ENCODE data around the gene HMGCS2. TPM values are rescaled to one million over a fixed set of nuclear protein-coding genes. Genes with fewer than 3 reads are reported as not detected.
"Not testable (repeated sequence)": the region's sequence is repeated elsewhere in the genome, so short reads cannot be mapped to it uniquely, and the experiment has no call there.

Gene HMGCS2
- total RNA-seq, 1 donor from 2014 or later, result not detected

GRCh38 chr1:119799599-119800177 lies 31.0 kb upstream of the HMGCS2 start:
- H3K27ac Mint-ChIP-seq, result no peak overlapping the region
- no peak for DNase-seq (ENCODE audit: low spot score)

GRCh38 chr1:119799003-119799402 lies 30.3 kb upstream of the HMGCS2 start:
- Mint-ChIP-seq H3K4me3 (ENCODE audit: low read depth) (no peak overlapping the region), H3K36me3 (ENCODE audit: low read depth) (no peaks in the 10 kb centered on the region), H3K27me3 (ENCODE audit: low read depth) (peaks cover 9% of the 10 kb centered on the region), H3K9me3 (no peaks in the 10 kb centered on the region), H3K27ac (no peak overlapping the region), H3K4me1 (ENCODE audit: low read depth) (no peaks in the 10 kb centered on the region)
- no peak for DNase-seq (ENCODE audit: low spot score)
- intact Hi-C loops (cut with micrococcal nuclease), result no loop called here

More at GRCh38 chr1:119799599-119800177, 31.0 kb upstream of the HMGCS2 start:
- H3K4me3 Mint-ChIP-seq (ENCODE audit: low read depth), result no peak overlapping the region
- intact Hi-C loops (cut with micrococcal nuclease), result no loop called here
- no peaks in the 10 kb centered on the region for H3K4me1 Mint-ChIP-seq (ENCODE audit: low read depth)
- peaks cover 14% of the 10 kb centered on the region for H3K27me3 Mint-ChIP-seq (ENCODE audit: low read depth)
- no peaks in the 10 kb centered on the region for H3K36me3 Mint-ChIP-seq (ENCODE audit: low read depth)
- H3K9me3 Mint-ChIP-seq, result no peaks in the 10 kb centered on the region

GRCh38 chr1:119797606-119798005 lies 28.9 kb upstream of the HMGCS2 start:
- no peak for DNase-seq (ENCODE audit: low spot score)
- H3K36me3 Mint-ChIP-seq (ENCODE audit: low read depth), result no peaks in the 10 kb centered on the region
- intact Hi-C loops (cut with micrococcal nuclease), result no loop called here
- no peaks in the 10 kb centered on the region for H3K9me3 Mint-ChIP-seq
- H3K27me3 Mint-ChIP-seq (ENCODE audit: low read depth), result peaks cover under 1% of the 10 kb centered on the region
- no peak overlapping the region for H3K4me3 Mint-ChIP-seq (ENCODE audit: low read depth)
- H3K27ac Mint-ChIP-seq, result no peak overlapping the region
- no peaks in the 10 kb centered on the region for H3K4me1 Mint-ChIP-seq (ENCODE audit: low read depth)

- H3K4me1 Mint-ChIP-seq (ENCODE audit: low read depth), result no peaks in the 10 kb centered on the region
- H3K4me3 Mint-ChIP-seq (ENCODE audit: low read depth), result no peak overlapping the region
- no peak overlapping the region for H3K27ac Mint-ChIP-seq
- DNase-seq (ENCODE audit: low spot score), result no peak
- H3K27me3 Mint-ChIP-seq (ENCODE audit: low read depth), result no peaks in the 10 kb centered on the region
- no peaks in the 10 kb centered on the region for H3K9me3 Mint-ChIP-seq
- intact Hi-C loops (cut with micrococcal nuclease), result no loop called here
- H3K36me3 Mint-ChIP-seq (ENCODE audit: low read depth), result no peaks in the 10 kb centered on the region
Observed at GRCh38 chr1:119797162-119797561, 28.5 kb upstream of the HMGCS2 start.

- H3K27me3 Mint-ChIP-seq (ENCODE audit: low read depth), result no peaks in the 10 kb centered on the region
- H3K4me3 Mint-ChIP-seq (ENCODE audit: low read depth), result no peak overlapping the region
- intact Hi-C loops (cut with micrococcal nuclease), result no loop called here
- no peaks in the 10 kb centered on the region for H3K4me1 Mint-ChIP-seq (ENCODE audit: low read depth)
- no peak overlapping the region for H3K27ac Mint-ChIP-seq
- DNase-seq (ENCODE audit: low spot score), result no peak
- H3K9me3 Mint-ChIP-seq, result no peaks in the 10 kb centered on the region
- no peaks in the 10 kb centered on the region for H3K36me3 Mint-ChIP-seq (ENCODE audit: low read depth)
Observed at GRCh38 chr1:119795261-119796200, 26.8 kb upstream of the HMGCS2 start.

GRCh38 chr1:119794876-119795240 lies 26.2 kb upstream of the HMGCS2 start:
- DNase-seq (ENCODE audit: low spot score), result no peak
- intact Hi-C loops (cut with micrococcal nuclease), result no loop called here
- H3K27ac Mint-ChIP-seq, result no peak overlapping the region
- H3K36me3 Mint-ChIP-seq (ENCODE audit: low read depth), result no peaks in the 10 kb centered on the region
- no peaks in the 10 kb centered on the region for H3K9me3 Mint-ChIP-seq
- no peaks in the 10 kb centered on the region for H3K27me3 Mint-ChIP-seq (ENCODE audit: low read depth)
- H3K4me1 Mint-ChIP-seq (ENCODE audit: low read depth), result no peaks in the 10 kb centered on the region
- no peak overlapping the region for H3K4me3 Mint-ChIP-seq (ENCODE audit: low read depth)

GRCh38 chr1:119794230-119794875 lies 25.6 kb upstream of the HMGCS2 start:
- H3K36me3 Mint-ChIP-seq (ENCODE audit: low read depth), result no peaks in the 10 kb centered on the region
- H3K27ac Mint-ChIP-seq, result no peak overlapping the region
- H3K27me3 Mint-ChIP-seq (ENCODE audit: low read depth), result no peaks in the 10 kb centered on the region
- H3K4me1 Mint-ChIP-seq (ENCODE audit: low read depth), result no peaks in the 10 kb centered on the region
- no peaks in the 10 kb centered on the region for H3K9me3 Mint-ChIP-seq
- DNase-seq (ENCODE audit: low spot score), result no peak
- intact Hi-C loops (cut with micrococcal nuclease), result no loop called here
- no peak overlapping the region for H3K4me3 Mint-ChIP-seq (ENCODE audit: low read depth)

- H3K36me3 Mint-ChIP-seq (ENCODE audit: low read depth), result no peaks in the 10 kb centered on the region
- peaks cover 9% of the 10 kb centered on the region for H3K4me1 Mint-ChIP-seq (ENCODE audit: low read depth)
- no peak for DNase-seq (ENCODE audit: low spot score)
- no peak overlapping the region for H3K4me3 Mint-ChIP-seq (ENCODE audit: low read depth)
- H3K27me3 Mint-ChIP-seq (ENCODE audit: low read depth), result peaks cover 2% of the 10 kb centered on the region
- intact Hi-C loops (cut with micrococcal nuclease), result no loop called here
- no peak overlapping the region for H3K27ac Mint-ChIP-seq
- no peaks in the 10 kb centered on the region for H3K9me3 Mint-ChIP-seq
Observed at GRCh38 chr1:119791377-119791776, 22.7 kb upstream of the HMGCS2 start.

- intact Hi-C loops (cut with micrococcal nuclease), result no loop called here
Observed at GRCh38 chr1:119790451-119791198, 21.9 kb upstream of the HMGCS2 start.

GRCh38 chr1:119787776-119788175 lies 19.1 kb upstream of the HMGCS2 start:
- no peaks in the 10 kb centered on the region for H3K9me3 Mint-ChIP-seq
- H3K4me1 Mint-ChIP-seq (ENCODE audit: low read depth), result peaks cover 27% of the 10 kb centered on the region
- peaks cover 21% of the 10 kb centered on the region for H3K27me3 Mint-ChIP-seq (ENCODE audit: low read depth)
- no peak overlapping the region for H3K4me3 Mint-ChIP-seq (ENCODE audit: low read depth)
- no peaks in the 10 kb centered on the region for H3K36me3 Mint-ChIP-seq (ENCODE audit: low read depth)
- intact Hi-C loops (cut with micrococcal nuclease), result no loop called here
- DNase-seq (ENCODE audit: low spot score), result no peak
- H3K27ac Mint-ChIP-seq, result no peak overlapping the region

More at GRCh38 chr1:119790451-119791198, 21.9 kb upstream of the HMGCS2 start:
- no peak for DNase-seq (ENCODE audit: low spot score)
- Mint-ChIP-seq H3K27me3 (ENCODE audit: low read depth) (peaks cover 2% of the 10 kb centered on the region), H3K9me3 (no peaks in the 10 kb centered on the region), H3K4me1 (ENCODE audit: low read depth) (peaks cover 16% of the 10 kb centered on the region), H3K36me3 (ENCODE audit: low read depth) (no peaks in the 10 kb centered on the region), H3K27ac (no peak overlapping the region), H3K4me3 (ENCODE audit: low read depth) (no peak overlapping the region)

GRCh38 chr1:119786473-119787050 lies 17.9 kb upstream of the HMGCS2 start:
- intact Hi-C loops (cut with micrococcal nuclease); H3K36me3 Mint-ChIP-seq (ENCODE audit: low read depth); H3K27ac Mint-ChIP-seq; H3K9me3 Mint-ChIP-seq; DNase-seq (ENCODE audit: low spot score); H3K4me3 Mint-ChIP-seq (ENCODE audit: low read depth): not testable (repeated sequence)
- H3K27me3 Mint-ChIP-seq (ENCODE audit: low read depth), result peaks cover 24% of the 10 kb centered on the region
- H3K4me1 Mint-ChIP-seq (ENCODE audit: low read depth), result peaks cover 27% of the 10 kb centered on the region

GRCh38 chr1:119786046-119786445 lies 17.3 kb upstream of the HMGCS2 start:
- Mint-ChIP-seq H3K4me1 (ENCODE audit: low read depth) (peaks cover 27% of the 10 kb centered on the region), H3K27me3 (ENCODE audit: low read depth) (peaks cover 24% of the 10 kb centered on the region)
- H3K27ac Mint-ChIP-seq, result not testable (repeated sequence)

More at GRCh38 chr1:119786046-119786445, 17.3 kb upstream of the HMGCS2 start:
- DNase-seq (ENCODE audit: low spot score); H3K9me3 Mint-ChIP-seq; H3K36me3 Mint-ChIP-seq (ENCODE audit: low read depth); intact Hi-C loops (cut with micrococcal nuclease); H3K4me3 Mint-ChIP-seq (ENCODE audit: low read depth): not testable (repeated sequence)

Data from activated T-helper 2 cell treated with anti-CD3 and anti-CD28 coated beads, Interferon-gamma antibody, Interleukin-2, Interleukin-4, amounts not matched to agents 10 μg/mL and 5 μg/mL and 100 μg/mL, durations not matched to agents 14 hours and 24 hours and 36 hours (primary cell).